Stimulated activated CD4-positive, alpha-beta T cell treated with anti-CD3 and anti-CD28 coated beads, Interleukin-4, amount 100 ng/mL, for 48 hours (primary cell): ENCODE results near the gene PDE4B.
"Not testable (repeated sequence)": the region's sequence is repeated elsewhere in the genome, so short reads cannot be mapped to it uniquely, and the experiment has no call there.

Source experiments
- DNase-seq, 2 donors: peaks; one replicate each; pipeline ENCODE4 v3.0.0-alpha.2; 2020; ENCODE audit warnings: low read depth in 2 of 2

The PDE4B gene

DNA sequence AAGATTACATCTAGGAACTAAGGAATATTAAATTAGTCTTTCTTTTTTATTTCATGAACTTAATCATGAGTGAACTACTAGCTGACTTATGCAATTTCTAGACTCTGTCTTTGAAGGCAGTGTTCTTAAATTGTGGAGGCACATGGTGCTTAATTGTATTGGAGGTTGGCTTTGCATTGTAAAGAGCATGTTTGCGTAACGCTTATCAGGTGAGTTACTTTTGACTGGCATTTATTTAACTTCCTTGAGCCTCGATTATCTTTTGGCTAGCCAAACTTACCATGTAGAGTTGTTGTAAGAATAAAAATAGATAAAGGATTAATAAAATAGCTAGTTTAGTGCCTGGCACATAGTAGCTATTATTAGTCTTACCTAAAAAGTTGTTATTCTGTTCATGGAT, 262.4 kb downstream of the PDE4B start:
- no peak for DNase-seq

- DNase-seq, result not testable (repeated sequence)
Measured at GRCh38 chr1:66057448-66057847, 264.8 kb downstream of the PDE4B start.

DNA sequence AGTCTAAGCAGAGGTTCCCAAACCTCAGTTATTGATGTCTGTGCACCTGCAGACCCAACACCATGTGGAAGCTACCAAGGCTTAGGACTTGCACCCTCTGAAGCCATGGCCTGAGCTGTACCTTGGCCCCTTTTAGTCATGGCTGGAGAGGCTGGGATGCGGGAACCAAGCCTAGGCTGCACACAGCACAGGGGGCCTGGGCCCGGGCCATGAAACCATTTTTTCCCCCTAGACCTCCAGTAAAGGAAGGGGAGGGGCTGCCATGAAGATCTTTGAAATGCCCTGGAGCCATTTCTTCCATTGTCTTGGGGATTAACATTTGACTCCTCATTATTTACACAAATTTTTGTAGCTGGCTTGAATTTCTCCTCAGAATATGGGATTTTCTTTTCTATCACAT, 265.9 kb downstream of the PDE4B start:
- DNase-seq, result no peak

DNA sequence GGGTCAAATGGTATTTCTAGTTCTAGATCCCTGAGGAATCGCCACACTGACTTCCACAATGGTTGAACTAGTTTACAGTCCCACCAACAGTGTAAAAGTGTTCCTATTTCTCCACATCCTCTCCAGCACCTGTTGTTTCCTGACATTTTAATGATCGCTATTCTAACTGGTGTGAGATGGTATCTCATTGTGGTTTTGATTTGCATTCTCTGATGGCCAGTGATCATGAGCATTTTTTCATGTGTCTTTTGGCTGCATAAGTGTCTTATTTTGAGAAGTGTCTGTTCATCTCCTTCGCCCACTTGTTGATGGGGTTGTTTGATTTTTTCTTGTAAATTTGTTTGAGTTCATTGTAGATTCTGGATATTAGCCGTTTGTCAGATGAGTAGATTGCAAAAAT, 274.5 kb downstream of the PDE4B start:
- DNase-seq, result not testable (repeated sequence)

- DNase-seq, result no peak
Measured at GRCh38 chr1:66069976-66070876, 277.5 kb downstream of the PDE4B start.

DNA sequence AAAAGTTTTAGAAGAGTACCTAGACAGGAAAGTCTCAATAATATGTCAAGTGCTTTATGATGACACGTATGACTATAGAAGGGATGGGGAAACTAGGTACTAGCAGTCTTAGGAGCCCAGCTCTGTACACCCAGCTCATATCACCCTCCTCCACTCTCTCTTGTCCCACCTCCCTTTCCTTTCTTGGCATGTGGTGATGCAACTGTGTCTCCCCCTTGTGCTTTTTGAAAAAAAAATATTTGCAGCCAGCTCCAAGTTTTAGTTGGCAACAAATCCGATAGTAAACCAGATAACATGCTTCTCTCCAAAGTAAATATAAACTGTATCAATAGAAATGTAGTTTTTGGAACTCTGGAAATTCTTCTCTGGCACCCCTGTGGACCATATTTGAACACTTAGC, 280.7 kb downstream of the PDE4B start:
- no peak for DNase-seq

GRCh38 chr1:66074147-66074546, 281.5 kb downstream of the PDE4B start:
- no peak for DNase-seq

DNA sequence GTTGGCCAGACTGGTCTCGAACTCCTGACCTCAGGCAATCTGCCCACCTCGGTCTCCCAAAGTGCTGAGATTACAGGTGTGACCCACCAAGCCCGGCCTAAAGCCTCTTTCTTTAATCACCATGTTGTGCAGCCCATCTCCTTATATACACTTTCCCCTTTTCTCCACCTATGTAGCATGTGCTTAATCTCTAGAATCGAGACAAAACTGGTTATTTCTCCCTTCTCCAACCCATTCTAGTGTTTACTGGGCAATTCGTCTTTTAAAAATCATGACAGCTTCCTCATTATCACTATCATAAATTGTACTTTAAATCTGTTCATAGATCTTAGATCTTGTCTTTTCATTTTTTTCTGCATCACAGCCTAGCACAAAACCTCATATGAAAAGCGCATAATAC, 285.7 kb downstream of the PDE4B start:
- no peak for DNase-seq

- no peak for DNase-seq
Measured at GRCh38 chr1:66083003-66083402, 290.3 kb downstream of the PDE4B start.

DNA sequence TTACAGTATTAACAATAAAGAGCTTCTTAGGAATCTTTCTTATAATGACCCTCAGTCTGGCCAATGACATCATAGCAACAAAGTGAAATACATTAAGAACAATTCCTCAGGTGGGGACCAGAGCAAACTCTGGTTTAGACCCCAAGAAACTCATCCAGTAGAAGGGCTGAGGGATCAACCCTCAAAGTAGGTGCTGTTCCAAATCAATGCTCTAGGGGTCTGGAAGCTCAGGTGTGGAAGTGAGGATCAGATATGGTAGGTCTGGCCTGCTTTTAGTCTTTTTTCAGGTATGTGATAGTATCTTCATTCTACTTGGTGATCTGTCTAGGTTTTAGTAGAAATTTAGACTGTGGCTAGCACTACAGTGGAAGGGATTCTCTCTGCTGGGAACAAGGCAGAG, 291.7 kb downstream of the PDE4B start:
- DNase-seq, result no peak

GRCh38 chr1:66085600-66085999, 292.9 kb downstream of the PDE4B start:
- DNase-seq, result no peak

GRCh38 chr1:66088787-66089186, 296.1 kb downstream of the PDE4B start:
- no peak for DNase-seq

DNA sequence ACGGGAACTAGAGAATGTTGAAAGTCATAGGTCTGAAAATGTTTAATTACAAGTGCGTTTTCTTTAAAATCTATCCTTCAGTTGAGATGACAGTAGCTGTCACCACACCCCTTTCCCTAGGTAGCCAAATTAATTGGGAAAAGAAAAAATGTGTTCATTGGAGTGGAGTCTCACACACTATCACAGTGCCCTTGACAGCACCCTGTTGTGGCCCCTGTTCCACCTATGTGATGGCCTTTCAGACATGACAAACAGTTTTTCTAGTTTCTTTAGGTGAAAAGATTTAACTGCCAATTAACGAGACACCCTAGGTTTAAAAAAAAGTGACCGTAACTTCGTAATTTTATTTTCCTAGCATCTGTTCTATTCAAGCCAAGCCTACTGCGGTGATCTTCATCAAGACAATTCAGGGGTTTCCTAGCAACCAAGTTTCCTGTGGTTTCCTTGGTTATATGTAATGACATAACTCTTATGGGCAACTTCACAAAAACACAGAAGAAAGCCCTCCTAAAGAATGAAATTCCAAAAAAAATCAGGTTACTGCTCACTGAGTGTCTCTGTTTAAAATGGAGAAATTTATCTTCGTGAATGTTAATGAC, 298.3 kb downstream of the PDE4B start:
- DNase-seq, result no peak

DNA sequence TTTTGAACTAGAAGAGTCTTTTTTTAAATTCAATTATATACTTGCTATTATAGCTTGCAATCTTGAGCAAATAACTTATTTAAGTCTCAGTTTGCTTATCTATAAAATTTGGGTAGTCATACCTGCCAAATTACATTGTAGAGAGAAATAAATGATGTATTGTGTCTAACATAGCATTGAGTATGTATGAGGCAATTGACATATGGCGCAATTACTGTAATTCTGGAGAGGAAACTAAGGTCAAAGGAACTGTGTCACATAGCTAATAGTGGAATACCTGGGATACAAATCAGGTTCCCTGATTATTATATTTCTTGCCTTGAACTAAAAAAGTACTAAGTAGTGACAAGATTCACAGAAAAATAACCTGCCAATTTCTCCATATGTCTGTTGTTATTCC, 302.5 kb downstream of the PDE4B start:
- DNase-seq, result no peak

DNA sequence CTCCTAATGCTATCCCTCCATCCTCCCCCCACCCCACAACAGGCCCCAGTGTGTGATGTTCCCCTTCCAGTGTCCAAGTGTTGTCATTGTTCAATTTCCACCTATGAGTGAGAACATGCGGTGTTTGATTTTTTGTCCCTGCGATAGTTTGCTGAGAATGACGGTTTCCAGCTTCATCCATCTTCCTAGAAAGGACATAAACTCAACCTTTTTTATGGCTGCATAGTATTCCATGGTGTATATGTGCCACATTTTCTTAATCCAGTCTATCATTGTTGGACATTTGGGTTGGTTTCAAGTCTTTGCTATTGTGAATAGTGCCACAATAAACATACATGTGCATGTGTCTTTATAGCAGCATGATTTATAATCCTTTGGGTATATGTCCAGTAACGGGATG, 308.3 kb downstream of the PDE4B start:
- not testable (repeated sequence) for DNase-seq

GRCh38 chr1:66104076-66104475, 311.4 kb downstream of the PDE4B start:
- not testable (repeated sequence) for DNase-seq

- DNase-seq, result no peak
Measured at GRCh38 chr1:66108624-66109023, 315.9 kb downstream of the PDE4B start.

GRCh38 chr1:66112744-66113400, 320.2 kb downstream of the PDE4B start:
- no peak for DNase-seq

- DNase-seq, result no peak
Measured at GRCh38 chr1:66119148-66119547, 326.5 kb downstream of the PDE4B start.

GRCh38 chr1:66124670-66125069, 332.0 kb downstream of the PDE4B start:
- DNase-seq, result no peak

DNA sequence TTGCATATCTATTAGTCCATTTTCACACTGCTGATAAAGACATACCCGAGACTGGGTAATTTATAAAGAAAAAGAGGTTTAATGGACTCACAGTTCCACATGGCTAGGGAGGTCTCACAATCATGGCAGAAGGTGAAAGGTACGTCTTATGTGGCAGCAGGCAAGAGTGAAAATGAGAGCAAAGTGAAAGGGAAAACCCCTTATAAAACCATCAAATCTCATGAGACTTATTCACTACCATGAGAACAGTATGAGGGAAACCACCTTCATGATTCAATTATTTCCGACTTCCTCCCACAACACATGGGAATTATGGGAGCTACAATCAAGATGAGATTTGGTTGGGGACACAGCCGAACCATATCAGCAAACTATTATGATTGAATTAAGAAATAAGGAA, 335.9 kb downstream of the PDE4B start:
- DNase-seq, result not testable (repeated sequence)

DNA sequence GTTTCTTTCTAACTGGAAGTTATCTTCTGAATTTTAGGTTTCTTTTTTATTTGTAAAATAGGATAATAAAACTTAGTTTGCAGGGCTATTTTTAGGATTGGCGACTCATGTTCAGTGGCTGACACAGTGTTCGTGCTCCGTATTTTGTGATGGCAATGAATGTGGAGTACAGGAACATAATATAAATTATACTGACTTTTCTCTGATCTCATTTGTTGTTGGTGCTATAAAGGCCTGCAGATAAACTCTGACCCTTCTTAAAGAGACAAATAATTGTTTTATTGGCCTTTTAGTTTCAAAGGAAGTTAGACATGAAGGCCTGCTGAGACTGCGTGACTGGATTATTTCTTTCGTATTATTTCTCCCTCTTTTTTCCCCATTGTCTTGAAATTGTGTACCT, 339.6 kb downstream of the PDE4B start:
- DNase-seq, result no peak

DNA sequence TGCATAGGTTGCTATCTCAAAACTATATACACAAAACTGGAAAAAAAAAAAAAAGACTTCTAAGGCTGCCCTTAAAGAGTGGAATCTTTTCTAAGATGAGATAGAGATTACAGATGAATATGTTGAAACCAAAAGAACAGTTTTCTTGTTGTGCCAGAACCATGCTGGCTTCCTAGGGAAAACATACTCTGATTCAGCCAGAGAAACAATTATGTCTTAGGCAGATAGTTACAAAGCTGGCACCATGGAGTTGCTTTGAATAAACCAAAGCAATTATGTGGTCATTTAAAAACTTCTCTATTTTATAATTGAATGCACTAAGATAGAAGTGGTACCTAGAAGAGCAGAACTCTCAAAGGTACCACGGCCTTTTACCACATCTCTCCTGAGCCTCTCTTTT, 341.3 kb downstream of the PDE4B start:
- no peak for DNase-seq
